Naive thymus-derived CD4-positive, alpha-beta T cell (primary cell): Measurements from ENCODE around the gene GRIN3A. TPM values are rescaled to one million over a fixed set of nuclear protein-coding genes. Genes with fewer than 3 reads are reported as not detected.
A peak's percentile ranks its signal among the peaks of the same experiment; 100 is the strongest.

Source experiments
- ATAC-seq: fragments of 150-1000 bp; cut with Tn5 transposase; 2 replicates; pipeline ENCODE4 v1.10.0; 2021; ENCODE audit warnings: mild to moderate bottlenecking, moderate library complexity
- CTCF ChIA-PET: fragments of 350-600 bp; sonication (Branson Sonifier 250); formaldehyde crosslinking; loops from one replicate; lab custom pipeline; 2021; ENCODE audit warnings: antibody characterized with exemption; lab: Charles Lee
- POLR2A ChIA-PET: fragments of 350-600 bp; sonication (Branson Sonifier 250); formaldehyde crosslinking; loops from one replicate; lab custom pipeline; 2021; ENCODE audit warnings: antibody characterized with exemption, inconsistent platforms; lab: Charles Lee
- DNase-seq, 9 donors: peaks; one replicate each; pipeline versions ENCODE4 v3.0.0 to v3.0.0-alpha.2; 2020 to 2022; ENCODE audit warnings: mixed read lengths in 1 of 9
- H3K27ac ChIP-seq: one replicate; pipeline ENCODE4 v1.7.0; 2013; ENCODE audit warnings: mild to moderate bottlenecking, low read depth, low read length, moderate library complexity
- H3K27me3 ChIP-seq, 2 donors: one replicate each; pipeline ENCODE4 v1.7.0; 2013; ENCODE audit warnings: low read length in 2 of 2, mild to moderate bottlenecking in 2 of 2, moderate library complexity in 2 of 2; ENCODE audit not compliant: control insufficient read depth in 2 of 2, insufficient read depth in 2 of 2
- H3K36me3 ChIP-seq, 3 experiments: 1 replicate in 2 of 3; 2 replicates in 1 of 3; pipeline ENCODE4 v1.7.0; 2013; ENCODE audit warnings: low read length in 3 of 3, mild to moderate bottlenecking in 3 of 3, moderate library complexity in 1 of 3; ENCODE audit not compliant: insufficient read depth in 3 of 3, control insufficient read depth in 2 of 3
- H3K4me1 ChIP-seq, 2 donors: one replicate each; pipeline ENCODE4 v1.7.0; 2013; ENCODE audit warnings: low read length in 2 of 2, mild to moderate bottlenecking in 2 of 2, moderate library complexity in 1 of 2; ENCODE audit not compliant: control insufficient read depth in 2 of 2, insufficient read depth in 2 of 2
- H3K4me3 ChIP-seq: 2 replicates; pipeline ENCODE4 v1.7.0; 2013; ENCODE audit warnings: mild to moderate bottlenecking, low read length
- H3K9me3 ChIP-seq, 3 experiments: 1 replicate in 2 of 3; 2 replicates in 1 of 3; pipeline ENCODE4 v1.7.0; 2013; ENCODE audit warnings: low read length in 3 of 3; ENCODE audit not compliant: control insufficient read depth in 2 of 3
- H3K27ac Mint-ChIP-seq, 9 donors: one replicate each; pipeline ENCODE4 v1.8.0; 2020 to 2022; ENCODE audit warnings: mixed read lengths in 9 of 9, mild to moderate bottlenecking in 8 of 9, moderate library complexity in 5 of 9, inconsistent platforms in 2 of 9
- H3K27me3 Mint-ChIP-seq, 5 donors: one replicate each; pipeline ENCODE4 v1.8.0; 2021 to 2022; ENCODE audit warnings: mixed read lengths in 5 of 5, mild to moderate bottlenecking in 1 of 5
- H3K36me3 Mint-ChIP-seq, 5 donors: one replicate each; pipeline ENCODE4 v1.8.0; 2020 to 2022; ENCODE audit warnings: mixed read lengths in 5 of 5, mild to moderate bottlenecking in 3 of 5, inconsistent platforms in 1 of 5
- H3K4me1 Mint-ChIP-seq, 7 donors: one replicate each; pipeline ENCODE4 v1.8.0; 2020 to 2022; ENCODE audit warnings: mixed read lengths in 7 of 7, mild to moderate bottlenecking in 3 of 7, inconsistent platforms in 1 of 7
- H3K4me3 Mint-ChIP-seq, 10 donors: one replicate each; pipeline ENCODE4 v1.8.0; 2020 to 2022; ENCODE audit warnings: mild to moderate bottlenecking in 10 of 10, mixed read lengths in 10 of 10, moderate library complexity in 6 of 10, inconsistent platforms in 2 of 10
- H3K9me3 Mint-ChIP-seq, 11 donors: one replicate each; pipeline ENCODE4 v1.8.0; 2020 to 2022; ENCODE audit warnings: mixed read lengths in 11 of 11, mild to moderate bottlenecking in 4 of 11, inconsistent platforms in 1 of 11, moderate library complexity in 1 of 11
- intact Hi-C, 2 donors: fragments of 100-400 bp; cut with micrococcal nuclease; formaldehyde crosslinking; loops; one replicate each; pipeline ENCODE4 v1.15.1; 2023
- polyA plus RNA-seq, 2 donors: library from polyadenylated mRNA; unstranded; fragments of 300-500 nt; fragmentation: Illumina TruSeq; gene quantifications; one replicate each; pipeline ENCODE4 v1.2.3, GENCODE V29; 2021
- total RNA-seq, 6 experiments: library from RNA in 5 of 6; stranded (reverse) in 5 of 6; gene quantifications; 1 replicate in 5 of 6; 2 replicates in 1 of 6; pipeline ENCODE4 v1.2.3 and lab custom pipeline; 2021 to 2026

The GRIN3A gene
- total and polyA plus RNA-seq, 7 experiments from 2014 or later: 0.02 to 0.08 (median 0.05) TPM; not detected in 2

- peak; percentile 95 for ATAC-seq
- H3K9me3 ChIP-seq: no peaks in the 10 kb centered on the region
- peak within 1 kb of the TSS; percentile 93 to 99 (median 99) for H3K27ac Mint-ChIP-seq
- peak within 1 kb of the TSS; percentile 89 to 98 (median 94) for H3K4me3 Mint-ChIP-seq
- peaks cover 14 to 20% (median 18%) of the 10 kb centered on the region in 7 donors for H3K4me1 Mint-ChIP-seq
- peak within 1 kb of the TSS; percentile 96 for H3K4me3 ChIP-seq
- intact Hi-C loops: loop anchor here (1.0 to 5.0 kb wide), 11 partner anchors 34 to 1627 kb away; partner anchors contain the start of genes MRPL50 (in 2 of the 2), TEX10 (in 2 of the 2), ZNF189 (in 2 of the 2) and INVS (in 1 of the 2)
- peaks cover 20 to 24% of the 10 kb centered on the region in 2 donors for H3K4me1 ChIP-seq
- no peaks in the 10 kb centered on the region for H3K9me3 Mint-ChIP-seq
- H3K27me3 Mint-ChIP-seq: peaks cover 0 to 5% (median 4%) of the 10 kb centered on the region in 5 donors
- CTCF ChIA-PET: interaction anchor here (0.9 to 2.7 kb wide), 5 partner anchors 33 to 135 kb away, joined by 3 to 7 read pairs (median 6); partner anchors contain the start of genes MRPL50 and ZNF189
- peaks cover 0 to 24% (median 0%) of the 10 kb centered on the region in 3 experiments for H3K36me3 ChIP-seq
- POLR2A ChIA-PET: interaction anchor here (0.7 to 3.1 kb wide), 9 partner anchors 12 to 145 kb away, joined by 3 to 17 read pairs (median 4); partner anchors contain the start of genes MRPL50 and ZNF189
- H3K27ac ChIP-seq: peak within 1 kb of the TSS; percentile 99
- DNase-seq: peak; percentile 96 to 100 (median 99)
- no peaks in the 10 kb centered on the region for H3K27me3 ChIP-seq
- peaks cover 0 to 5% (median 5%) of the 10 kb centered on the region in 5 donors for H3K36me3 Mint-ChIP-seq
These were observed 204.9 kb downstream of the GRIN3A start, which contains the start of gene RNF20 for GRCh38 chr9:101533334-101534204. Gene RNF20 (plus strand): TSS chr9:101533853. CDS start chr9:101535424, 1,571 bp downstream.

- Mint-ChIP-seq H3K27me3 (peaks cover 0 to 11% (median 7%) of the 10 kb centered on the region in 5 donors), H3K36me3 (no peaks in the 10 kb centered on the region), H3K4me3 (no peak overlapping the region), H3K4me1 (peaks cover under 1 to 19% (median 15%) of the 10 kb centered on the region in 7 donors), H3K9me3 (no peaks in the 10 kb centered on the region), H3K27ac (no peak overlapping the region)
- no peaks in the 10 kb centered on the region for H3K36me3 ChIP-seq
- ATAC-seq: peak; percentile 58
- ChIA-PET POLR2A (interaction anchor here (0.6 kb wide), 1 partner anchor 46 kb away, joined by 3 read pairs; no protein-coding TSS in a partner anchor), CTCF (interaction anchor here (0.6 to 2.5 kb wide), 5 partner anchors 43 to 129 kb away, joined by 4 to 11 read pairs (median 4); no protein-coding TSS in a partner anchor)
- no peaks in the 10 kb centered on the region for H3K9me3 ChIP-seq
- DNase-seq: peak in 8 of 9 donors; percentile 34 to 61 (median 56)
- intact Hi-C loops: loop anchor here (1.0 to 5.0 kb wide), 7 partner anchors 37 to 1178 kb away; partner anchors contain the start of gene TEX10 (in 1 of the 2)
- peaks cover 1 to 8% of the 10 kb centered on the region in 2 donors for H3K4me1 ChIP-seq
- H3K27me3 ChIP-seq: no peaks in the 10 kb centered on the region
- H3K4me3 ChIP-seq: no peak overlapping the region
- no peak overlapping the region for H3K27ac ChIP-seq
These were observed 208.3 kb downstream of the GRIN3A start for GRCh38 chr9:101530076-101530711.

- Histone ChIP-seq H3K9me3 (no peaks in the 10 kb centered on the region), H3K4me3 (no peak overlapping the region), H3K27ac (no peak overlapping the region), H3K27me3 (no peaks in the 10 kb centered on the region), H3K36me3 (no peaks in the 10 kb centered on the region), H3K4me1 (peaks cover 0 to 2% of the 10 kb centered on the region in 2 donors)
- Mint-ChIP-seq H3K9me3 (no peaks in the 10 kb centered on the region), H3K36me3 (peaks cover 0 to 4% (median 0%) of the 10 kb centered on the region in 5 donors), H3K27me3 (peaks cover 17 to 30% (median 28%) of the 10 kb centered on the region in 5 donors), H3K4me1 (peaks cover 0 to 7% (median 4%) of the 10 kb centered on the region in 7 donors), H3K4me3 (no peak overlapping the region), H3K27ac (peak overlapping the region in 1 of 9 donors; percentile 8)
- ATAC-seq (no peak), DNase-seq (no peak)
- ChIA-PET POLR2A (no interaction called here), CTCF (interaction anchor here (0.8 to 2.1 kb wide), 2 partner anchors 66 to 67 kb away, joined by 3 to 11 read pairs; no protein-coding TSS in a partner anchor)
- intact Hi-C loops: no loop called here
These were observed 210.4 kb downstream of the GRIN3A start for GRCh38 chr9:101528015-101528414.

- no peak for ATAC-seq
- Mint-ChIP-seq H3K27ac (no peak overlapping the region), H3K27me3 (peaks cover 23 to 39% (median 29%) of the 10 kb centered on the region in 5 donors), H3K4me1 (peaks cover 0 to 7% (median 0%) of the 10 kb centered on the region in 7 donors), H3K4me3 (no peak overlapping the region), H3K36me3 (peaks cover 0 to 4% (median 0%) of the 10 kb centered on the region in 5 donors), H3K9me3 (no peaks in the 10 kb centered on the region)
- POLR2A ChIA-PET: no interaction called here
- H3K27ac ChIP-seq: no peak overlapping the region
- no peaks in the 10 kb centered on the region for H3K9me3 ChIP-seq
- no peaks in the 10 kb centered on the region for H3K4me1 ChIP-seq
- intact Hi-C loops: no loop called here
- H3K4me3 ChIP-seq: no peak overlapping the region
- H3K27me3 ChIP-seq: no peaks in the 10 kb centered on the region
- no peak for DNase-seq
- H3K36me3 ChIP-seq: no peaks in the 10 kb centered on the region
- CTCF ChIA-PET: no interaction called here
These were observed 211.4 kb downstream of the GRIN3A start for GRCh38 chr9:101527066-101527465.

- Mint-ChIP-seq H3K9me3 (peaks cover 0 to 2% (median 0%) of the 10 kb centered on the region in 11 donors), H3K36me3 (peaks cover 0 to 4% (median 0%) of the 10 kb centered on the region in 5 donors), H3K27me3 (peaks cover 37 to 46% (median 45%) of the 10 kb centered on the region in 5 donors), H3K4me1 (peaks cover 0 to 14% (median 0%) of the 10 kb centered on the region in 7 donors), H3K4me3 (no peak overlapping the region), H3K27ac (no peak overlapping the region)
- ATAC-seq (no peak), DNase-seq (no peak)
- no peak overlapping the region for H3K27ac ChIP-seq
- H3K4me3 ChIP-seq: no peak overlapping the region
- no peaks in the 10 kb centered on the region for H3K36me3 ChIP-seq
- intact Hi-C loops: no loop called here
- no peaks in the 10 kb centered on the region for H3K9me3 ChIP-seq
- ChIA-PET POLR2A (no interaction called here), CTCF (no interaction called here)
- H3K27me3 ChIP-seq: no peaks in the 10 kb centered on the region
- no peaks in the 10 kb centered on the region for H3K4me1 ChIP-seq
These were observed 214.1 kb downstream of the GRIN3A start for GRCh38 chr9:101524371-101524770.
